Measurements from ENCODE around the gene RBM47.

GRCh38 chr4:40662962-40663604, 33.4 kb upstream of the RBM47 start:
- no peak for TF ChIP-seq SP1 (IDR thresholded peaks at IDR 0.05)
- no peak for TF ChIP-seq FOXK2 (IDR thresholded peaks at IDR 0.05)
- no peak for TF ChIP-seq BHLHE40 (IDR thresholded peaks at IDR 0.05; ENCODE audit: borderline replicate concordance)
- TF ChIP-seq SUZ12 (IDR thresholded peaks at IDR 0.05): no peak
- TF ChIP-seq L3MBTL2 (conservative IDR thresholded peaks at IDR 0.05): no peak
- TF ChIP-seq ZNF384 (IDR thresholded peaks at IDR 0.05): no peak
- TF ChIP-seq LEF1 (IDR thresholded peaks at IDR 0.05; ENCODE audit: borderline replicate concordance): no peak
- no peak for TF ChIP-seq PKNOX1 (IDR thresholded peaks at IDR 0.05)
- TF ChIP-seq TARDBP (IDR thresholded peaks at IDR 0.05): no peak
- no peak for TF ChIP-seq FOXM1 (IDR thresholded peaks at IDR 0.05; ENCODE audit: borderline replicate concordance)
- no peak for TF ChIP-seq ARNT (IDR thresholded peaks at IDR 0.05)
- no peak for TF ChIP-seq FOXA1 (IDR thresholded peaks at IDR 0.05)
